Ovary (tissue), 3 donors: ENCODE data around the gene FGF2.

Source experiments
- EP300 ChIP-seq: sonication (generic); formaldehyde crosslinking; IDR thresholded peaks from one replicate; pipeline ENCODE4 v1.6.1; 2017; ENCODE audit warnings: antibody characterized with exemption
- POLR2A ChIP-seq: fragments of 450-650 bp; IDR thresholded peaks from one replicate; pipeline ENCODE4 v1.6.1; 2017; ENCODE audit warnings: antibody characterized with exemption, mild to moderate bottlenecking, moderate library complexity
- TF ChIP-seq, protein P1 (sequence below), 3 donors: fragments of 450-650 bp in 2 of 3; fragments of 200-600 bp in 1 of 3; IDR thresholded peaks; one replicate each; pipeline versions ENCODE4 v1.5.1 to v1.8.0; 2016 to 2022; ENCODE audit warnings: antibody characterized with exemption in 3 of 3, mild to moderate bottlenecking in 1 of 3
- donor health status: DM: no; HTN: no; CAD: no.

DNA sequence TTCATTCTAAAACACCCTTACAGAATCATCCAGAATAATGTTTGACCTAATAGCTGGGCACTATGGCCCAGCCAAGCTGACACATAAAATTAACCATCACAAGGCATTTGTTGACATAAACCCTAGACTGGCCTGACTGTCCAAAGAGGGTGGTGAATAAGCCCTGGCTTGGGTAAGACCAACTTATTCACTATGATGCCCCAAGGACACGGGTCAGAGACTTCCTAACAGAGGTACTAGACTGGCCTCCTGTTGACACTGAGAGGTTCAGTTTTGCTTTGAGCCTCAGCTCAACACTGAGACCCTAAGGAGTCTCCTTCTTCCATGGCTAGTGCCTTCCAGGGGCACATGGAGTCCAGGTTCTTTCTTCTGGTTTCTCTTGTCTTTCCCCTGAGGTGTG lies 21.3 kb downstream of the FGF2 start:
- TF ChIP-seq, protein P1, sequence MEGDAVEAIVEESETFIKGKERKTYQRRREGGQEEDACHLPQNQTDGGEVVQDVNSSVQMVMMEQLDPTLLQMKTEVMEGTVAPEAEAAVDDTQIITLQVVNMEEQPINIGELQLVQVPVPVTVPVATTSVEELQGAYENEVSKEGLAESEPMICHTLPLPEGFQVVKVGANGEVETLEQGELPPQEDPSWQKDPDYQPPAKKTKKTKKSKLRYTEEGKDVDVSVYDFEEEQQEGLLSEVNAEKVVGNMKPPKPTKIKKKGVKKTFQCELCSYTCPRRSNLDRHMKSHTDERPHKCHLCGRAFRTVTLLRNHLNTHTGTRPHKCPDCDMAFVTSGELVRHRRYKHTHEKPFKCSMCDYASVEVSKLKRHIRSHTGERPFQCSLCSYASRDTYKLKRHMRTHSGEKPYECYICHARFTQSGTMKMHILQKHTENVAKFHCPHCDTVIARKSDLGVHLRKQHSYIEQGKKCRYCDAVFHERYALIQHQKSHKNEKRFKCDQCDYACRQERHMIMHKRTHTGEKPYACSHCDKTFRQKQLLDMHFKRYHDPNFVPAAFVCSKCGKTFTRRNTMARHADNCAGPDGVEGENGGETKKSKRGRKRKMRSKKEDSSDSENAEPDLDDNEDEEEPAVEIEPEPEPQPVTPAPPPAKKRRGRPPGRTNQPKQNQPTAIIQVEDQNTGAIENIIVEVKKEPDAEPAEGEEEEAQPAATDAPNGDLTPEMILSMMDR (IDR thresholded peaks at IDR 0.05), result no peak
- no peak for TF ChIP-seq POLR2A
- TF ChIP-seq EP300, result no peak
